HG02938 (cell line): ENCODE data around the gene STX2.
A peak's percentile ranks its signal among the peaks of the same experiment; 100 is the strongest.
"Not testable (repeated sequence)": the region's sequence is repeated elsewhere in the genome, so short reads cannot be mapped to it uniquely, and the experiment has no call there.

ENCODE experiments used
- ATAC-seq: cut with Tn5 transposase; IDR thresholded peaks from one replicate; pipeline ENCODE4 v1.9.1; 2021; ENCODE audit warnings: mild to moderate bottlenecking, moderate library complexity; ENCODE audit not compliant: unreplicated experiment

STX2 gene

DNA sequence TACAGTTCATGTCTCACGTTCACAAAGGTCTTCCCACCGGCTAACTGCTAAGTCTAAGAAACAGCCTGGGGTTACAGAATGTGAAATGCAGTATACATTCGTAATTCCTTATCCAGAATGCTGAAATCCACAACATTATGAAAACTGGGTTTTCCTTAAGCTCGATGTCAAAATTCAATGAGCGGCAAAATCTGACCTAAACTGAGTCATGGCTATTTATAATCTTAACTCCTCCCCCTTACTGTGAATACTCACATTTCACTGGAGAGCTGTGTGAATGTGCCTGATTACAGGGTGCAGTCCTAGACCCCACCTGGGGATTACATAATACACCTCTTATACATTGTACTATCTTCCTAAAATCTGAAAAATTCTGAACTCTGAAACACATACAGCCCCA lies 35.3 kb downstream of the STX2 start:
- no peak for ATAC-seq

DNA sequence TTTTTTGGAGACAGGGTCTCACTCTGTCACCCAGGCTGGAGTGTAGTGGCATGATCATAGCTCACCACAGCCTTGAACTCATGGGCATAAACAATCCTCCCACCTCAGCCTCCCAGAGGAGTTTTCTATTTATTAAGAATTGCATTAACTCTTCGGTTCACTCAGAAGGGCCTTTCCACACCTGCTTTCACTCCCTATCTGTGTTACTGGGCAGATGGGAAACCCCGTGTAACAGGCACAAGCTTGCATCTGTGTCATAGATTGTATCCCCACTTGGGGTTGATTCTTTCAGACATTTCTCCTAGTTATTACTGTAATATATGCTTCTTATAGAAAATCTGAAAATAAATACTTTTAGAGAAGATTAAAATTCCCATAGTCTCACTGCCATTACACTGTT lies 38.7 kb downstream of the STX2 start:
- no peak for ATAC-seq

- ATAC-seq = no peak
Measured at GRCh38 chr12:130799051-130799450, 40.0 kb downstream of the STX2 start.

DNA sequence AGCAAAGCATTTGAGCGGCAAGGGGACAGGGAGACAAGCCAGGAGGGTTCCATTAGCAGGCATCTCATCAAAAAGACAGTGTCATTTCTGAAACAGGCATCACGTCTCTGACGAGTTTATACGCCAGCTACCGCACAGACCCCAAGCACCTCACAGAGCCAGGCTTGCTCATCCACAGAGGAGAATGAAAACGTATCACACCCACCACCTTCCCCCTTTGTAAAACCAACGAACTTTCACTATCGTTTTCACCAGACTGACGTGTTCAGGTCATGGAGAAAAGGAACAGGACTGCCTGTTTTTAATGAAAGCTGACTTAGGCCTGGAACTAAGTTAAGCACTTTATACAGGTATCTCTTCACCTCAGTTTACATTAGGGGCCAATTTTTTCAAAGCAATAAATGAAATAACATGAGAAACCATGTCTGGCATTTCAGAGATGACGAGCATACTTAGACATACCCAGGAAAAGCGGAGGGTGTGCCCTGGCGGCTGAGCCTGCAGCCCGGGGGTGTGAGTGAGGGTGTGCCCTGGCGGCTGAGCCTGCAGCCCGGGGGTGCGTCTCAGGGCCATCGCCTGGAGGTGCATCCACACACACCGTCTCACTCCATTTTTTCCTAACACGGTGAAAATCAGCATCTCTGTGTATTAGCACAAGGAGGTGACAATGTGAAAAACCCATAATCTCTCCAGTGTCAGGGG lies 41.9 kb downstream of the STX2 start:
- ATAC-seq = peak; percentile 67

GRCh38 chr12:130795906-130796305 lies 43.1 kb downstream of the STX2 start:
- no peak for ATAC-seq

DNA sequence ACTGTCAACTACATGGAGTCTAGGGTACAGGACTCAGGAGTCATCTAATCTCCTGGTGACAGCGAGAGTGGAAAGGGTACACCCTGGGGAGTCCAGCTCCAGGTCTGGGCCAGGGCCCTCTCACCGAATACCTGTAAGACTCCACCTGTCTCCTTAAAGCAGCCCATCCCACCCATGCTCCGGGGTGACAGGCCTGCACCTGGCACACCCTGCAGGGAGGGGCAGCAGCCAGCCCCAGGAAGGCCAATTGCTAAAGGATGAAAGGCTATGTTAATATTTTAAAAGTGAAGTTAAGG lies 45.5 kb downstream of the STX2 start:
- ATAC-seq = no peak

- ATAC-seq = no peak
Measured at GRCh38 chr12:130792821-130793553, 46.1 kb downstream of the STX2 start.

GRCh38 chr12:130791629-130792028 lies 47.4 kb downstream of the STX2 start:
- no peak for ATAC-seq

GRCh38 chr12:130788515-130788914 lies 50.5 kb downstream of the STX2 start:
- ATAC-seq = no peak

GRCh38 chr12:130787445-130788410 lies 51.3 kb downstream of the STX2 start:
- ATAC-seq = no peak

DNA sequence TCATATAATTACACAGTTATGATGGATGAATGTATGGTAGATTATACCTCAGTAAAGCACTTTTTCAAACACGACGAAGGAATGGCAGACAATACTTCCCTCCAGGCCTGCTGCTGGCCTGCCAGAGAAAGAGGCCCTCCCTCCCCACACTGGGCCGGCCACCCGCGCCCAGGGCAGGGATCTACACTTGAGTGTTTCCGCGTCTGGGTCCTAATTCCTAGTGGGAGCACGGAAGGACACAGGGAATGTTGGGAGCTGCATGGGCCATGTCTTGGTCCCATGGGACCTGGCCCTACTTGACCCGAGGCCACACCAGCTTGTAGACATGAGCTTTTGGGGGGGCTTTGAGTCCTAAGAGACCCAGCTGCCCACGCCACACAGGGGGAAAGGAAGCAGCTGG lies 52.0 kb downstream of the STX2 start:
- ATAC-seq = no peak

DNA sequence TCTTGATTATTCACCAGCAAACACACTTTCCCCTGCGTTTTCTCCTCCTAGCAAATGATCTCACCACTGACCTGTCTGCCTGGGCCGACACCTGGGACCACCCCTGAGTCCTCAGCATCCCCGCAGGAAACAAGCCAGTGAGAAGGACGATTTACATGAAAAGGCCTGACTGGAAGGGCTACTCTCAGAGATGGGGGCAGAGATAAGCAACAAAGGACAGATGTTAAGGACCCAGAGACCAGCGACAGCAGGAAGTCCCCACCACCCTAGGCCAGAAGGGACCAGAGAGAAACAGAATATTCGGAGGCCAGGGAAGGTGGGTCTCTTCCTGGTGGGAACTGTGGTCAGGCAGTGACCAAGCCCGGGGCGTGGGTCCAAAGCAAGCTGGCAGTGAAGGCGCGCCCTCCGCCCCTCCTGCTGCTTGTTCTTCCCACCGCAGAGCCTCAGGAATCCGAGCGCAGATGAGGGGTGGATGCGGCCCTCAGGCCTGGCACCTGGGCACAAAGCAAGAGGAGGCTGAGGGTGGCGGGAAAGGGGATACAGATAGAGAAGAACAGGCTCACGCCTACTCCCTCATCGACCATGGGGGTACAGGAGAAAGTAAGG lies 55.8 kb downstream of the STX2 start:
- ATAC-seq = no peak

DNA sequence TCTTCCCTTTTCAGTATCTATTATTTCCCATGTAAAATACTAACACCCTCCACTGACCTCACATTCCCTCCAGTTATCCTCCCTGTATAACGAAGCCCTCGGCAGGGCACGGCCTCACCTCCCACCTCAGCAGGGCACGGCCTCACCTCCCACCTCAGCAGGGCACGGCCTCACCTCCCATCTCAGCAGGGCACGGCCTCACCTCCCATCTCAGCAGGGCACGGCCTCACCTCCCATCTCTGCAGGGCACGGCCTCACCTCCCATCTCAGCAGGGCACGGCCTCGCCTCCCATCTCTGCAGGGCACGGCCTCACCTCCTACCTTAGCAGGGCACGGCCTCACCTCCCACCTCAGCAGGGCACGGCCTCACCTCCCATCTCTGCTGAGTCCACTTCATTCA lies 56.8 kb downstream of the STX2 start:
- not testable (repeated sequence) for ATAC-seq

GRCh38 chr12:130780880-130781575 lies 58.0 kb downstream of the STX2 start:
- ATAC-seq = no peak

GRCh38 chr12:130780325-130780724 lies 58.7 kb downstream of the STX2 start:
- ATAC-seq = no peak

DNA sequence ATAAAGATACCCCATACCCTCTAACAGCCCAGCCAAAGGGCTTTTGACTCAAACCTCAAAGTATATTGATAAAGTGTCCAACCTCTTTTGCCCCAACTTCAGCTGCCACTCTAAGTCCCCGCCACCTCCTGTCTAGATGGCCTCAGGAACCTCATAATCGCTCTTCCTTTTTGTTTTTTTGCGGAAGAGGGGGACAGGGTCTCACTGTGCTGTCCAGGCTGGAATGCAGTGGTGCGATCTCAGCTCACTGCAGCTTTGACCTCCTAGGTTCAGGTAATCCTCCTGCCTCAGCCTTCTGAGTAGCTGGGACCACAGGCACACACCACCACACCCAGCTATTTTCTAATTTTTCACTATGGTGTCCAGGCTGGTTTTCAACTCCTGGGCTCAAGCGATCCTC lies 60.3 kb downstream of the STX2 start:
- ATAC-seq = no peak

- ATAC-seq = no peak
Measured at GRCh38 chr12:130776857-130777339, 62.2 kb downstream of the STX2 start.

- no peak for ATAC-seq
Measured at GRCh38 chr12:130775953-130776856, 62.8 kb downstream of the STX2 start.

DNA sequence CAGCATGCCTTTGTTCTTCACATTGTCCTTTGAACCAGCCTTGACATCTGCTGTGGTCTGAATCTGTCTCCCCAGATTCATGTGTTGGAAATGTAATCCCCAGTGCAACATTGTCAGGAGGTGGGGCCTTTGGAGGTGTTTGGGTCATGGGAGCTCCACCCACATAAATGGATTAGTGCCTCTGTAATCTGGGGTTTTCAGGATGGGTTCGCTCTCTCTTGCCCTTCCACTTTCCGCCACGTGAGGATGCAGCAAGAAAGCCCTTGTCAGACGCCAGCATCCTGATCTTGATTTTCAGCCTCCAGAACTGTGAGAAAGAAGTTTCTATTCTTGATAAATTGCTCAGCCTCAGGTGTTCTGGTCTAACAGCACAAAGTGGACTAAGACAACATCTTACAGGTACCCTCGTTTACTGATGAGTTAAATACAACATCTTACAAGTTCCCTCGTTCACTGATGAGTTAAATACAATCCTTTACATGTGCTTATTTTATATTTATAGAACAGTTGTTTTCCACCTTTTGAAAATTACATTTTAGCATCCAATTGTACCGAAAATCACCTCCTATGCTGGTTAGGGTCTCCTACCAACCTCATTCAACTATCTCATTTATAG lies 68.5 kb downstream of the STX2 start:
- no peak for ATAC-seq
